Ramos (cell line): ENCODE measurements around the gene PRKCA.
"Not testable (repeated sequence)": the region's sequence is repeated elsewhere in the genome, so short reads cannot be mapped to it uniquely, and the experiment has no call there.

Experiments used
- in situ Hi-C: fragments of 300-500 bp; cut with MboI; formaldehyde crosslinking; loops from one replicate; pipeline ENCODE4 v1.14.3; 2022; ENCODE audit warnings: low sequenced_read_pairs; ENCODE audit not compliant: unreplicated experiment

Gene PRKCA

DNA sequence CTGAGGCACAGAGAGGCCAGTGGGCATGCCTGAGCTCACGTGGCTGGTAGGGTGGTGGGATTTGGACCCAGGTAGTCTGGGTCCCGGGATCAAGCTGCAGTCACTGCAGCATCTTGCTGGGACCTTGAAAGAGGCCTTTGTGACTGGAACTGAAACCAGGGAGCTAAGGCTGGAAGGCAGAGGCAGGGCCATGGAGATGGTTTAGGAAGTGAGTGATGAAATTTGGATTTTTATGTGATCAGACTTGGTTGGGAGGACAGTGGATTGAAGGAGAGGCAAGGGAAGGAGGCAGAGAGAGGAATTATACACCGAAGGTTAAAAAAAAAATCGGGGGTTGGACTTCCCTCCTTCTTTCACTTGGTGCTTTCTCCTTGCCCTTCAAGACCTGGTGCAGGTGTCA lies 277.1 kb downstream of the PRKCA start:
- in situ Hi-C loops = no loop called here

DNA sequence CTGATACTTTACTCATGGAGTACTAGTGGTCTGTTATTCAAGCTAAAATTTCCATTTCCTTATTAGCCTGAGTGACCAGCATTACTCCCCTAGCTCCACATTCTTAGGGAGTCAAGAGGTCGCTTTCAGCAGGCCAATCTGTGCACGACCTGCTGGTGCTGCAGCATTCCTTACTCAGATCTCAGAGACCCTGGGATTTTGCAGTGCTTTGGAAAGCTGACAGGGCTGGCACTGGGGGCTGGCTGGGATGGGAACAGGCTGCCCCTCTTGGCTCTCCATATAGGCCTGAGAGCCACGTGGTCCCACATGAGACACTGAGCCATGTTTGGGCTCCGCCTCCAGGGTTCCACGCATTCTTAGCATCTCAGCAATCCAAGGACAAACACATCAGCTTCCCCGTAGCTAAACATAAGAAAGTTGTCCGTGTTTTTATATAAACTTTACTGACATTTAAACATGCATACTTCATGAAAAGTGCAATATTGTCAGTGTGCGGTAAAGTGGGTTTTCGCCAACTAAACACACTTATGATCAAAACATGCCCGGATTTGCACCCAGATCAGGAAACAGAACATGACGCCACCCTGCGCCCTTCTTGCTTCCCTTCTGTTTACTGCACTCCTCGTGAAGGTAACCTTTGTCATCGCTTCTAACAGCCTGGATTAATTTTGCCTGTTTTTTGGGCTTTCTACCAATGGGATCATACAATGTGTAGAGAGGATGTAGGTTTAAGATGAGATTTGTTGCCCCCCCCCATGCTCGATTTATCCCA lies 278.0 kb downstream of the PRKCA start:
- in situ Hi-C loops = no loop called here

DNA sequence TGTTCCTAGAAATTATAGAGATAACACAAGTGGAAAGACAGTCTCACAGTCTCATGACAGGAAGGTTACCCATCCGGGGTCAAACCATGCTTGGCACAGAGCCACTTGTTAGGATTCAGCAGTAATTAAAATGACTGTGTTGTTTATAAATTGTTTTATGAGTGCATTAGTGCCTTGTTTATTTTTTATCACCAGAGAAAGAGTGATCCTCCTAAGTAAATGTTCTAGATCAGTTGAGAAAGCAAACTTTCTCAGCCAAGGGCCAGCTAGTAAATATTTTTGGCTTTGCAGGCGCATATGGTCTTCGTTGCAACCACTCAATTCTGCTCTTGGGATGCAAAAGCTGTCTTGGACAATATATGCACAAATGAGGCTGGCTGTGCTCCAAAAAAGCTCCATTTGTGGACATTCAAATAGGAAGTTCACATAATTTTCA lies 278.6 kb downstream of the PRKCA start:
- in situ Hi-C loops = no loop called here

DNA sequence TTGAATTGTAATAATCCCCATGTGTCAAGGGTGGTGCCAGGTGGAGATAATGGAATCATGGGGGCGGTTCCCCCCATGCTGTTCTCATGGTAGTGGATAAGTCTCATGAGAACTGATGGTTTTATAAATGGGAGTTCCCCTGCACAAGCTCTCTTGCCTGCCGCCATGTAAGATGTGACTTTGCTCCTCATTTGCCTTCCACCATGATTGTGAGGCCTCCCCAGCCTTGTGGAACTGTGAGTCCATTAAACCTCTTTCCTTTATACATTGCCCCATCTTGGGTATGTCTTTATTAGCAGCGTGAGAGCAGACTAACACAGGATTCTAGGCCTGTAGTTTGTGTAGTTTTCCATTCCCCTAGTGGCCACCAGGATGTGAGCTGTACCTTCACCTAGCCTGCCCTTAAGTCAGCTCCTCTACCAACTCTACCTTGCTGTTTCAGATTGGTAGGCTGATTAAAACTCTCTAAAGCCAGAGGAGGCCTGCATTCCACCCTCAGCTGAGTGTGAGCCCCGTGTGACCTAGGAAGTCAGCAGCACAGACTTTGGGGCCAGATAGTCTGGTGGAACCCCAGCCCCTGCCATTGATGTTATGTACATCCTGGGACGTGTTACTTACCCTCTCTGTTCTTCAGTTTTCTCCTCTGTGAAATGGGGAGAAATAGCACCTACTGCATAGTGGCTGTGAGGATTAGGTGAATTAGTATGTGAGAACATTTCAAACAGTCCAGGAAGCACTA lies 280.1 kb downstream of the PRKCA start:
- in situ Hi-C loops = no loop called here

DNA sequence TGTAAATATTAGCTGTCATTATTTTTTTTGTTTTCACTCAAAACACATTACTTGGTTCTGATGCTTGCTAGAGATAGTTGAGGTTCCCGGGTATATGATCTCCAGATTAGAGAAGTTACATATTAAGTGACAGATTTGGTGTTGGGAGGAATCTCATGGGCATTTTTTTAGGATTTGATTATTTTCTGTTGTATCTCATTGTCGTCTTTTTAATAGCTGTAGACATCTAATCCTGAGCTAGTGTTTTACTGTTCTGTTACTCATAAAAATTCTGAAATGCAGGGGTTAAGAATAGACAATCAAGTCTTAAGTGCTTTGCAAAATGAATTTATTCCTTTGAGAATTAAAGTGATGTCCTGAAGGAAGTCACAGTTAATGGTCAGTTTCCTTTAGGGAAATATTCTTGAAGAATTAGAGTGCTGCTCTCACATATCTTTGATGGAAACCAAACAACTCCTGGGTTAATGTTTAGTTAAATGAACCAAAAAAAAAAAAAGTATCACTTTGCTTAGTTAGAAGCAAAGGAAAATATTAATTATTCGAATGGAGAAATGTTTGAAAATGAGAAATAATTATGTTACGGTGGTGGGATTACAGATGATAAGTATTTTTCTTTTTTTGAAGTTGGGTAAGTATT lies 280.8 kb downstream of the PRKCA start:
- in situ Hi-C loops = no loop called here

DNA sequence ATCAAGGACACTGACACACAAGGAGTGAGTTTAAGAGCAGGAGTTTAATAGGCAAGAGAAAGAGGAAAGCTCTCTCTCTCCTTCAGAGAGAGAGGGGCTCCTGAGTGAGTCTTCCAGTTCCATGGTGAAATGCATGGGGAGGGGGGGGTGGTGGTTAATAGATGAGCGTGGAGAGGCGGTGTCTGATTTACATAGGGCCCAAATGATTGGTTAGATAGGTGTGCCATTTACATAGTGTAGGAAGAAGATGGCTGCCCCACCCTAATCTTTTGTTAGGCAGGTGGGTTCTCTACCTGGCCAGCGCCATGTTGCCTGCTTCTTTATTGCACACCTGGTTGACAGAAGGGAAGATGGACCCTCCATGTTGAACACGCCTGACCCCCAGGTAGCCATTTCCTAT lies 282.5 kb downstream of the PRKCA start:
- in situ Hi-C loops = no loop called here

DNA sequence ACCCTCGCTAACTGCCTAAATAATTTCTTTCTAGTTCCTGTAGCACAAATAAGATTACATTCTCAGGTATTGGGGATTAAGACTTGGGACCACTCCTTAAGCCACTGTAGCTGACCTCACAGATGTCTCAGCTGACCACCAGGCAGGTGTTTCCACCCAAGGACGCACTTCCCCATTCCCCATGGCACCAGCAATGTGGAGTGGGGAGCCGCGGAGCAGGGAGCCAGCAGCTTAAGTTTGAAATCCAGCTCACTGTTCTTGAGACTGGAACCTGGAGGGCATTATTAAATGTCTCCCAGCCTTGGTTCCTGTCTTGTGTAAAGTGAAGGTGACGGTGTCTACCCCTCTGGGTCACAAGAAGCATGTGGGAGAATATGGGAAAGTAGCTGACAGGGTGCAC lies 283.1 kb downstream of the PRKCA start:
- in situ Hi-C loops = no loop called here

DNA sequence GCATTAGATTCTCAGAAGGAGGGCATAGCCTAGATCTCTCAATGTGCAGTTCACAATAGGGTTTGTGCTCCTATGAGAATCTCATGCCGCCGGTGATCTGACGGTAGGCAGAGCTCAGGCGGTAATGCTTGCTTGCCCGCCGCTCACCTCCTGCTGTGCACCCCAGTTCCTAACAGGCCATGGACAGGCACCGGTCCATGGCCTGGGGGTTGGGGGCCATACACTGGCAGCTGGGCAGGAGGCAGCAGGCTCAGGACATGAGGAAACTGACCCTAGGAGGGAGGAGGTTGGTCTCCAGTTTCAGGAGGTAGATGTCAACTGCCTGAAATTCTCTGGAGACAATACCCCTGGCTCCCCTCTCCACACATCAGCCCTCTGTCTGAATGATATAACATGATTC lies 287.5 kb downstream of the PRKCA start:
- in situ Hi-C loops = no loop called here

DNA sequence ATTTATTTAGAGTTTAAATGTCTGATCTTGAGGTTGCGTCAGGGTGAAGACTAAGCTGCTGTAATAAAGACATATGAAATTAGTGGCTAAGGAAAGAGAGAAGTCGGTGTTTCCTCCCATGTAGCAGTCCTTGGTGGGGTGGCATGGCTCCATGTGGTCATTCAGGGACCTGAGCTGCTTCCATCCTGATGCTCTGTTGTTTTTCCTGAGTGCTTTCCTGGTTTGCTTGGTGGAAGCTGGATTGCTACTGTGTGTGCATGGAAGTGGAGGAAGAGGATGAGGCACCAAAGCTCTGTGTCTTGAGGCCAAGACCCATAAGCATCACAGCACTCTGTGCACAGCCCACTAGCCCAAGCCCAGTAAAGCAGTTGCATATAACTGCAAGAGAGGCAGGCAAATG lies 290.7 kb downstream of the PRKCA start:
- in situ Hi-C loops = no loop called here

DNA sequence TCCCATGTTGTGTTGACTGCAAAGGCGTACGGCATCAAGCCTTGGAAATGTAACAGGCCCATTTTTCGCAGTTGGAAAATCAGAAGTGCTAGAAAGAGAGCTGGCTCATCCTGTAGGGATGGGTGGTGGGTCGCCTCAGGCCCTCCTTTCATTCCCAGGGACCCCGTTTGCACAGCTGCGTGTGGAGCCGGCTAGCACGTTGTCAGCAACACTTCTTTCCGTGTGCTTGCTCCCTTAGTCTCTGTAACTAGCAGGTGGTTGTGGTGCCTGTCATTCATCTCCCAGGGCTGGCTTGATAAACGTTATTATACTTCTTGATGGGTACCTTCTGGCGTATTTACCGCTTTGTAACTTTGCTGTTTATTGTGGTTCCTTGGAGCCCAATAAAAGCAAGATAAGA lies 293.5 kb downstream of the PRKCA start:
- in situ Hi-C loops = no loop called here

DNA sequence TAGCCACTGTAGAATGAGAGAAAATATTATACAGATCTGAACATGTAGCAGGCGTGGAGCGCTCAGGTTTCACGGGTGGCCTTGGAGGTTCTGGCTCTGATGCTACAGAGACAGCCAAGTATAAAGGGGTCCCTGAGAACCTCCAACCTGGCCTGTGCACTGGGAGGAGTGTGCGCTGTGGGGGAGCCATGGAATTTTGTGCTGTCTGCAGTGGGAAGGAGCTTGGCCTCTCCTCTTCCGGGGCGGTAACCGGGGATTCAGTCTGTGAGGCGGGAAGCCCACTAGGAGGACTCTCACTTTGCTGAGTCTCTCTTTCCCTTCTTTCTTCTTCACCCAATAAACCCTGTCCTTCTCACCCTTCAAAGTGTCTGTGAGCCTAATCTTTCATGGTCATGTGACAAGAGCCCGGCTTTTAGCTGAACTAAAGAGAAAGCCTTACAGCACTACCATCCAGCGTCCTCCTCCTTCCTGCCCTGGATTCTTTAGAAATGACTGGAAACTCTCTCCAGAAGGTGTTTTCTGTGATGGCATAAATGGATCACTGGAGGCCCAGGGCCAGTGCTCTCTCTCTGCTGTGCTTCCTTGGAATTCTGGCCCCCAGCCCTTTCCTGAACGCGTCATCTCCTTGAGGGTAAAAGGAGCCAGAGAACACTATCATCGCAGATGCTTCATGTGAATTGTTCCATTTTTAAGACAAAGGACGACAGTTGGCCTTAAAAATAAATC lies 300.4 kb downstream of the PRKCA start:
- in situ Hi-C loops = no loop called here

DNA sequence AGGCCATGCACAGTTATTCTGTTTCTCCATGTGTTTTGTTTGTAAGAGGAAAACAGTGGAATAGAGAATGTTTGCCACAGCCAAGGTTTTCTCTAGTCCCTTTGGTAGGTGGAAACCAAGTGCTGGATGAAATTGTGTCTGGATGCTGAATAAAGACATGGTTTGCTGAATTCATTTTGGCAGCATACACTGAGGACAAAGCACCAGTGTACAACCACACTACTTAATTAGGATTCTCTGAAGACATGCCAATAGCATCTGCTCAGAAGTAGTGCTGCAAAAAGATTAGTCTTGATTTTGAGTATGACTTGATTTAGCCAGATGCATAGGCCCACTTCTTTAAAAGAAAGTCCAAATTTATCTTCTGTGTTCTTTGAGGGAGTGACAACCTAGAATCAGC lies 302.0 kb downstream of the PRKCA start:
- in situ Hi-C loops = no loop called here

DNA sequence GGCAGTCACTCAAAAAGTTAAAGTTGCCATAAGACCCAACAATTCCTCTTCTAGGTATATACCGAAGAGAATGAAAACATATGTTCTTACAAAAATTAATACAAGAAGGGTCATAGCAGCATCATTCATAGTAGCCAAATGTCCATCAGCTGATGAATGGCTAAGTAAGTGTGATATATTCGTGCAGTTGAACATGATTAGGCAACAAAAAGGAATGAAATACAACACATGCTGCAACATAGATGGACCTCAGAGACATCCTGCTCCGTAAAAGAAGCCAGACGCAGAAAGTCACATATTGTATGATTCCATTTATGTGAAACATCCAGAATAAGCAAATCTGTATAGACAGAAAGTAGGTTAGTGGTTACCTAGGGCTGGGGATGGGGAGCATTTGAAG lies 303.1 kb downstream of the PRKCA start:
- in situ Hi-C loops = no loop called here

DNA sequence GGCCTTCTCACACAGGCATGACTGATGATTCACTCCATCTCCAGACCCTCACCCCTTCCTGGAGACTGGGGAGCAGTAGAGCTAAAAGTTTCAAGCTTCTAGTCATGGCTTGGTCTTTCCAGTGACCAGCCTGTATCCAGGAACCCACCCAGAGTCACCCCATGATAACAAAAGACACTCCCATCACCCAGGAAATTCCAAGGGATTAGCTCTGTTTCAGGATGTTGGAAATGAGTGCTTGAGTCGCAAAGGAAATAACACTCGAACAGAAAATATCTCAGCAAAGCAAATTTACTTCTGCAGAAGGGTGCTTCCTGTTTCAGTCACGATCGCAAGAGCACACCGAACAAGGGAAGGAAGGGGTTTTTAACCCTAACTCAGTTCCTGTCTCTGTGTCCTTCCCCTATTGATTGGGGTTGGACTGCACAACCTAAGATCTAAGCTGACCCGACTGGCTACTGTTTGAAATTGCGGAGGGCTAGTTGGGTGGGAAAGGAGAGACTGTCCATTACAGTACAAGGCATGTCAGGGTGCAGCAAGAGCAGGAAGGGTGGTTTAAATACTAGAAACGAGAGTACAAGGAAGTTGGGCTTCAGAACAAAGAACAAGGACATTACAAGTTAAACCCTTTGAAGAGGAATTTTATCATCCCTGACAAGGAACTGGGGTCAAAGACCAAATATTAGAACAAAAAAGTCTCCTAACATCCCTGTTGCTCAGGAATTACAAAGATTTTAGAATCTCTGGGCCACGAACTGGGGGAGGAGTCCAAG lies 308.1 kb downstream of the PRKCA start:
- in situ Hi-C loops = no loop called here

DNA sequence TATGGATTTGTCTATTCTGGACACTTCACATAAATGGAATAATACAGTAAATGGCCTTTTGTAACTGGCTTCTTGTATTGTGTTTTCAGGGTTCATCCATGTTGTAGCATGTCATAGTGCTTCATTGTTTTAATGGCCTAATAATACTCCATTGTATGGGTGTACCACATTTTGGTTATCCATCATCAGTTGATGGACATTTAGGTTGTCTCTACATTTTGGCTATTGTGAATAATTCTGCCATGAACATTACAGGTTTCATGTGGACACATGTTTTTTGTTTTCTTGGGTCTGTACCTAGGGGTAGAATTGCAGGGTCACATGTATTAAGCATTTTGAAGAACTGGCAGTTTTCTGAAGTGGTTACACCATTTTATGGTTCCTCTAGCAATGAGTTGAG lies 309.0 kb downstream of the PRKCA start:
- in situ Hi-C loops = no loop called here

DNA sequence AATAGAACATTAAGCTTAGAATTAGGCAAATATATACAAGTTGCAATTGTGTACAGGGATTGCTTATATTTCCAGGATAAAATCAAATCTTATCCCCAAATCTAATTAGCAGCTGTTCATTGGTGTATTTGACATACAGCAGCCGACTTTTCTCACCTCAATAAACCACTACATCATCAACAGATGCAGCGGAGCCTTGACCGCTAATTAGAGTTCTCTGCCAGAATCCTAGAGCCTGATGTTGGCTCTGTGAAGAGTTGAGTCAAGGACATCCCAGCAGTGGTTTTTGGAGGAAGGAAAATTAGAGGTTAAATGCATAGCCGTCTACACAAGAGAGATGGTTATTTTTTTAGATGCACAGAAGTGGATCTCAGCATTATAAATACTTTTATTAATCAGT lies 310.6 kb downstream of the PRKCA start:
- in situ Hi-C loops = no loop called here

DNA sequence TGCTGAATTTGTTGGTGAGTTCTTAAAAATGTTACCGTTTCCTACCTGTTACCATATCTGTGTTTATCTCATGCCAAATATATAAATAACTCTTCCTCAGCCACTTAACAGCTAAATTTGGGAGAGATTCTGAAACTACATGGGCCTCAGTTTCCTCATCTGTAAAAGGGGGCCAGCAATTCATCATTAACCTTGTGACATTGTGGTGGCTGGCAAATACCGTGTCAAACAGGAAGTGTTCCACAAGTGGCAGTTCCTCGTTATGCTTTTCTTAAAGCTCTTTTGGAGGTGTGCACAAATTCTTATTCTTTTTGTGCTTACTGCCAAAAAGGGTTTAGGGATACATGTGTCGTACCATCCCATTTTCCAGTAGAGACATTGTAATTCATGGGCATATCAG lies 312.1 kb downstream of the PRKCA start:
- in situ Hi-C loops = no loop called here

DNA sequence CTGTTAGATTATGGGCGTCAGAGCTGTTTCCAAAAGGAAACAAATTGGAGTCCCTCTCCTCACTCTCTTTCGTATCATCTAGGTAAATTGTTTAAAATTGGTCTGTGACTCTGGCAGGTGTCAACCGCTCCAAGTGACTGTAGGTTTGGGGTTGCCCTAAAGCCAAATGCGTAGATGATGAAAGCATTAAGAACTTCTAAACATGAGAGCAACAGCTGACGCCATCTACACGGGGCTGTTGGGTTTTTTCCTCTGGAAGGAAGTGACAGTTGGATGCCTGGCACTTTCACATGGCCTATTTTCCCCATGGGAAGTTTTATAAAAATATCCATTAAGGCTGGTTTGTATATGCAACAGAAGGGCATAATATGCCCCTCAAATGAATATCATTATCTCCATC lies 316.8 kb downstream of the PRKCA start:
- in situ Hi-C loops = no loop called here

DNA sequence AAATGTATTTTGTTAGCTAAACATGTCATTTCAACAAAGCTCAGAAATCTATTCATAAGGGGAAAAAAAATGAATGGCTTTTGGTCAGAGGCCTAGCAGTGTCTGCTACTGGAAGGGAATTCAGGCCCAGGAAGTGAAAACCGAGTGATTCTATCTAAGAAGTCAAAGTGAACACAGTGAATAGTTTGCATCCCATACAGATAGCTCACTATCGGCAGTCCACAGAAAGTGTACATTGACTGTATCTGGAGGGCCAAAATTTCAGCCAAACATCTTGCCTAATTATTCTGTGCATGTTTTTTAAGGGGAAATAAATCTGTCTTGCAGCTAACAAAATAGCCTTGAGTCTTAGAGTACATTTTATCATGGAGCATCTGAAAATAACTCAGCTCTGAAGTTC lies 318.1 kb downstream of the PRKCA start:
- in situ Hi-C loops = no loop called here

DNA sequence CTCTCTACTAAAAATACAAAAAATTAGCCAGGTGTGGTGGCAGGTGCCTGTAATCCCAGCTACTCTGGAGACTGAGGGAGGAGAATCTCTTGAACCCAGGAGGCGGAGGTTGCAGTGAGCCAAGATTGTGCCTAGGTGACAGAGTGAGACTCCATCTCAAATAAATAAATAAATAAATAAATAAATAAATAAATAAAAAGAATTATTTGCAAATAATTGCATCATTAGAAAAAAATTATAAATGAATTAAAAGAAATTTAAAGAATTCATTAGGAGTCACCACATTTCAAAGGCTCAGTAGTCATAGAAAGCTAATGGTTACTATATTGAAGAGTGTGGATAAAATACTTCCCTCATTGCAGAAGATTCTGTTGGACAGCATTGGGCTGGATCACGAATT lies 322.2 kb downstream of the PRKCA start:
- in situ Hi-C loops = not testable (repeated sequence)
